ENCODE data around the gene CLDN16. TPM values are rescaled to one million over a fixed set of nuclear protein-coding genes. Genes with fewer than 3 reads are reported as not detected.

The CLDN16 gene
- total RNA-seq, 2 experiments from 2014 or later: not detected

GRCh38 chr3:190368881-190369280, 19.1 kb upstream of the CLDN16 start:
- Mint-ChIP-seq H3K4me1 (no peaks in the 10 kb centered on the region), H3K27me3 (peaks cover 9% of the 10 kb centered on the region), H3K4me3 (no peak overlapping the region), H3K9me3 (no peaks in the 10 kb centered on the region), H3K27ac (no peak overlapping the region), H3K36me3 (no peaks in the 10 kb centered on the region)
- DNase-seq: no peak

- no peaks in the 10 kb centered on the region for H3K4me1 Mint-ChIP-seq
- peaks cover 9% of the 10 kb centered on the region for H3K27me3 Mint-ChIP-seq
- H3K36me3 Mint-ChIP-seq: no peaks in the 10 kb centered on the region
- H3K27ac Mint-ChIP-seq: no peak overlapping the region
- no peak for DNase-seq
- H3K9me3 Mint-ChIP-seq: no peaks in the 10 kb centered on the region
- H3K4me3 Mint-ChIP-seq: no peak overlapping the region
Observed at GRCh38 chr3:190369668-190370295, 18.2 kb upstream of the CLDN16 start.

GRCh38 chr3:190370369-190370768, 17.6 kb upstream of the CLDN16 start:
- Mint-ChIP-seq H3K27ac (no peak overlapping the region), H3K4me3 (no peak overlapping the region), H3K36me3 (no peaks in the 10 kb centered on the region), H3K9me3 (no peaks in the 10 kb centered on the region), H3K27me3 (peaks cover 9% of the 10 kb centered on the region), H3K4me1 (no peaks in the 10 kb centered on the region)
- no peak for DNase-seq

GRCh38 chr3:190371152-190371551, 16.8 kb upstream of the CLDN16 start:
- DNase-seq: no peak
- Mint-ChIP-seq H3K27ac (no peak overlapping the region), H3K4me3 (no peak overlapping the region), H3K36me3 (no peaks in the 10 kb centered on the region), H3K9me3 (no peaks in the 10 kb centered on the region), H3K27me3 (peaks cover 14% of the 10 kb centered on the region), H3K4me1 (no peaks in the 10 kb centered on the region)

DNA sequence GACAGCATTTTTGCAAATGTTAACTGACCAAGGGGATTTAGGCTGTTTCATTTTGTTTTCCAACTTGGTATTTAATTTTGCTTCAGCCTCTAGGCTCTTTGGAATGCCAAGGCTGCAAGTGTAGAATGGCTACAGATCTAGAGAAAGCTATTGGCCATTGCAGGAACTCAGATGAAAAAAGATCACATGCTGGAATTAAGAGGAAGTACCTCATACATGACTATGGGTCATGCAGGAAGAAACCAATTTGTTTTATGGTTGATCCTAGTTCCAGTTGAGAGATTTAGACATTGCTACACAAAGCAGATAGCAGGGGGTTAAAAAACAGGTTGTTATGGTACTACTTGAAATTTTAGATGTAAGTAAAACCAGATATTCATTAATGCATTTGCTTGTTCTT, 12.7 kb upstream of the CLDN16 start:
- no peak overlapping the region for H3K4me3 Mint-ChIP-seq
- no peak for DNase-seq
- peaks cover 23% of the 10 kb centered on the region for H3K27me3 Mint-ChIP-seq
- no peaks in the 10 kb centered on the region for H3K4me1 Mint-ChIP-seq
- H3K36me3 Mint-ChIP-seq: no peaks in the 10 kb centered on the region
- no peaks in the 10 kb centered on the region for H3K9me3 Mint-ChIP-seq
- no peak overlapping the region for H3K27ac Mint-ChIP-seq

GRCh38 chr3:190375671-190376070, 12.3 kb upstream of the CLDN16 start:
- H3K36me3 Mint-ChIP-seq: no peaks in the 10 kb centered on the region
- H3K4me1 Mint-ChIP-seq: no peaks in the 10 kb centered on the region
- peaks cover 26% of the 10 kb centered on the region for H3K27me3 Mint-ChIP-seq

DNA sequence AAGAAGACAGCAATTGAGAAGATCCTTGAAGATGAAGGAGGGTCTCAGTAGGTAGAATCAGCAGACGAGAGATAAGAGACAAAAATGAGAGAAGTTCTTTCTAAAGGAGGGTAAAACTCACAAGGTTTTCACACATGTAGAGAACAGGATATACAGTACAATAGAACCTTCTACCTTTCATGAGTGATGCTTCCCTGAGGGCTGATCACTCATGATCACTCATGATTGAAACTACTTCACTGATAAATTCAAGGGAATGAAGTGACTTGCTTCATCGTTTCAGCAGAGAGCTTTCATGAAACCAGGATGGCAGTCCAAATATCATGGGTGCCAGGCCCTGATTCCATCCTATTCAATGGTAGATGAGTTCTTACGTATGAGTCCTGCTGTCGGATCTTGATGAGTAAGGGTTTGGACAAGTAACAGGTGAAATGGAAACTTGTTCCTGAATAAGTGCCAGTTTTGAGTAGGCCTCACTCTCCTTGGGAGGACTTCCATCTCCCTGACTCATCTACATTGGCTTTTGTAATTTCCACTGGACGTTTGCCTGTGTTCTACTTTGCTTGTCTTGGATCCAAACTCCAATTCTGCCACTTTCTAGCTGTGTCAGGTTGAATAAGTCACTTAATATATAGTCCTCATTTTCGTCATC, 9.6 kb upstream of the CLDN16 start:
- DNase-seq: no peak
- Mint-ChIP-seq H3K36me3 (no peaks in the 10 kb centered on the region), H3K9me3 (no peaks in the 10 kb centered on the region), H3K4me3 (no peak overlapping the region), H3K27ac (no peak overlapping the region), H3K27me3 (peaks cover 17% of the 10 kb centered on the region), H3K4me1 (no peaks in the 10 kb centered on the region)

More at GRCh38 chr3:190375671-190376070, 12.3 kb upstream of the CLDN16 start:
- DNase-seq: no peak
- H3K27ac Mint-ChIP-seq: no peak overlapping the region
- H3K9me3 Mint-ChIP-seq: no peaks in the 10 kb centered on the region
- H3K4me3 Mint-ChIP-seq: no peak overlapping the region

DNA sequence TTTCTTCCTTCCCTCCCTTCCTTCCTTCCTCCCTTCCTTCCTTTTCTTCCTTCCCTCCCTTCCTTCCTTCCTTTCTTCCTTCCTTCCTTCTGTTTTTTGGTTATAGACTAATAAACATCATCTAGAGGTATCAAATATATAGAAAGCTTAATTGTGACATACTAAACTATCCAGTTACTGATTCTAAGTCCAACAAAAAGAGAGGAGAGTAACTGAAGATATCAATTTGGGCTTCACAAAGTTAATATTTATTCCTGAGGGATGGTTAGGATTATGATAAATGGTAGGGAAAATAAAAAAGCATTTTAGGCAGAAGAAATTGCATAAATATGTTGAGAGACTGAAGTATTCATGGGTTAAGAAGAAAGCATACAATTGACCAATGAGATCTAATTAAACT, 7.8 kb upstream of the CLDN16 start:
- peaks cover 17% of the 10 kb centered on the region for H3K27me3 Mint-ChIP-seq
- H3K4me3 Mint-ChIP-seq: no peak overlapping the region
- H3K4me1 Mint-ChIP-seq: no peaks in the 10 kb centered on the region
- H3K36me3 Mint-ChIP-seq: no peaks in the 10 kb centered on the region
- no peak overlapping the region for H3K27ac Mint-ChIP-seq
- no peaks in the 10 kb centered on the region for H3K9me3 Mint-ChIP-seq
- DNase-seq: no peak

GRCh38 chr3:190381441-190381840, 6.5 kb upstream of the CLDN16 start:
- DNase-seq: no peak
- Mint-ChIP-seq H3K27me3 (peaks cover 9% of the 10 kb centered on the region), H3K27ac (no peak overlapping the region), H3K4me1 (no peaks in the 10 kb centered on the region), H3K36me3 (no peaks in the 10 kb centered on the region), H3K4me3 (no peak overlapping the region), H3K9me3 (no peaks in the 10 kb centered on the region)

DNA sequence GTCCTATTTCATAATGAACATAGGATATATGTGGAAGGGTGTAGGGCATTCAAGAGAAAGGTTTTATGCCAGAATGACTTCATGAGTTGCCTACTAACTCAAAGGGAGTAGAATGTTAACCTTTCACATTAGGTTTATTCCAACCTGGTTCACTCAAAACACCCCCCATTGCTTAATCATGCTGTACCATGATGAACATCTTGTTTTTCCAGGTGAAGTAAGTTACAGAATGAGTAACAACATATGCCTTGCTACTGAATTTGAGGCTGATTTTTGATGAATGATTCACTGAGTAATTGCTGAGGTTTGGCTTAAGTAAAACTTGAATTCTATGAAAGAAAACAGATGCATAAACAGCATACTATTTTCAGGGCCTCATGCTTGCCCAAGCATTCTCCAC, 5.9 kb upstream of the CLDN16 start:
- H3K36me3 Mint-ChIP-seq: no peaks in the 10 kb centered on the region
- H3K27me3 Mint-ChIP-seq: peaks cover 5% of the 10 kb centered on the region
- no peak for DNase-seq
- no peaks in the 10 kb centered on the region for H3K9me3 Mint-ChIP-seq
- no peaks in the 10 kb centered on the region for H3K4me1 Mint-ChIP-seq
- H3K4me3 Mint-ChIP-seq: no peak overlapping the region
- H3K27ac Mint-ChIP-seq: no peak overlapping the region

DNA sequence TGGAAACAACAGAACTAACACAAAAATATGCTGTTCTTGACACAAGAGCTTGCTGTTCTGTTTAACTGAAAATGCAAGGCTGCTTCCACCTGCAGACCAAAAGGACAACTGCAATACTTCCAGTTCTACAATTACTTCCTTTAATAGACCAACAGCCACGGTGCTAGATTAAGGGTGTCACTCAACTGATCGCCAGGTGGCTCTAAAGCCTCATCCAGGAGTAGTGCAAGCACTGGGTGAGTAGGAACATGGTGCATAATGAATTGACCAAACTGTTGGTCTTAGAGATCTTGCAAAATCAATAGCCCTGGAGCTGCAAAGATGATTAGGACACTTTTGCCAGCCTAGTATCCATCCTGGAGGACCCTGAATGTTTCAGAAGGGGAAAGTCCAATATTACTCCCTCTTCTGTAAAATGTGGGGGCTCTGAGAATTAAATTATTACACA, 3.6 kb upstream of the CLDN16 start:
- no peaks in the 10 kb centered on the region for H3K36me3 Mint-ChIP-seq
- H3K27ac Mint-ChIP-seq: no peak overlapping the region
- no peaks in the 10 kb centered on the region for H3K9me3 Mint-ChIP-seq
- no peak overlapping the region for H3K4me3 Mint-ChIP-seq
- peak; percentile 8 for DNase-seq
- H3K27me3 Mint-ChIP-seq: peaks cover 5% of the 10 kb centered on the region
- no peaks in the 10 kb centered on the region for H3K4me1 Mint-ChIP-seq

DNA sequence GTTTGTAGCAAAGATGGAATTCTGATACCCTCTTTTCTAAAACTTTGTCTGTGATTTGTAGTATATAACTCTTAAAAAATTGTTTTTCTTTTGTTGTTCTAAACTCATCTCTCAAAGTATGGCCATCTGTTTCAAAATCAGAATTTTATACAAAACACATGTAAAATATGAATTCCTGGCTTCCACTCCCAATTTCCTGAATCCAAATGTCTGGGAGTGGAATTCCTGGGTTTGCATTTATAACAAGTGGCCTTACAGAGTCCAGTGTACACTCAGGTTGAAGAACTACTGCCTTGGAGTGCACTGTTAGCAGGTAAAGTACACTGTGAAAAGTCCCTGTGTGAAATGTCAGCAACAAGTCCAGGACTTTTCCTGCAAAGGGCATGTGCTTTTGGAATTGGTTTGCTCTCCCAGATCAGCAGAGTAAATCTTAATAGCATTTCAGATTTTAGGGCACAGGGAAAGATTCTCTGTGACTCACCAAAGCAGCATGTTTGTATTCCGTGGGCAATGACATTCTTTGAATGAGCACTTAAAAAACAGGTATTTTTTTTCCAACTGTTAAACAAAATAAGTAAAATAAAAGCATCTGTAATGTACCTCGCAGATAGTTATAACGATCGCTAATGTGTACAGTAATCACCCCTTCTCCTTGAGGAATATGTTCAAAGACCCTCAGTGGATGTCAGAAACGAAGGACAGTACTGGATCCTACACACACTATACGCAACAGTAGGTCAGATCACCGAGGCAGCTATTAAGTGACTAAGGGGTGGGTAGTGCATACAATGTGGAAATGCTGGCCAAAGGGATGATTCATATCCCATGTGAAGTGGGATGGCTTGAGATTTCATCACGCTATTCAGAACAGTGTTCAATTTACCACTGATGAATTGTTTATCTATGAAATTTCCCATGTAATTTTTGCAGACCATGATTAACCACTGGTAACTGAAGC, 2.0 kb upstream of the CLDN16 start:
- no peaks in the 10 kb centered on the region for H3K36me3 Mint-ChIP-seq
- no peaks in the 10 kb centered on the region for H3K9me3 Mint-ChIP-seq

GRCh38 chr3:190388703-190389102, 740 bp downstream of the CLDN16 start:
- no peaks in the 10 kb centered on the region for H3K36me3 Mint-ChIP-seq
- H3K4me1 Mint-ChIP-seq: no peaks in the 10 kb centered on the region
- no peak overlapping the region for H3K4me3 Mint-ChIP-seq
- no peaks in the 10 kb centered on the region for H3K9me3 Mint-ChIP-seq
- no peak for DNase-seq
- H3K27me3 Mint-ChIP-seq: no peaks in the 10 kb centered on the region
- H3K27ac Mint-ChIP-seq: no peak overlapping the region

More for the DNA sequence above, 2.0 kb upstream of the CLDN16 start:
- no peak for DNase-seq
- H3K4me1 Mint-ChIP-seq: no peaks in the 10 kb centered on the region
- no peak overlapping the region for H3K4me3 Mint-ChIP-seq
- H3K27ac Mint-ChIP-seq: no peak overlapping the region
- H3K27me3 Mint-ChIP-seq: no peaks in the 10 kb centered on the region

DNA sequence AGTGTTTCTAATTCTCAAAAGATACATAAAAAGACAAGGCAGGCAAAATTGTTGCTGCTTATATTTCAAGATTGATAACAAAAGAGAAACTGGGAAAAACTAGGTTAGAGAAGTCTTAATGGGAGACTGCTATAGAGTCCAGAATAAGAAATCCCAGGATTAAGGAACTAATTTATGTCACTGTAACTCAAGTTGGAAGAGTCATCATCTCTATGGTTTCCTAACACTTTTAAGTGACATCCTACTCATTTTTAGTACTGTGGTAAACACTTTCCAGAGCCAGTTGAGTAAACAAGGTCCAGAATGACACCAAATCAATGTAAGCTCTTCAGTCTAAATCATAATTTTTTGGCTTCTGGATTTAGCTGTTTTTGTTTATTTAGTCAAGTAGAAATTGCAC, 8.0 kb downstream of the CLDN16 start:
- Mint-ChIP-seq H3K4me1 (no peaks in the 10 kb centered on the region), H3K36me3 (no peaks in the 10 kb centered on the region), H3K27ac (no peak overlapping the region), H3K27me3 (no peaks in the 10 kb centered on the region), H3K9me3 (no peaks in the 10 kb centered on the region), H3K4me3 (no peak overlapping the region)
- DNase-seq: no peak

- Mint-ChIP-seq H3K4me1 (no peaks in the 10 kb centered on the region), H3K9me3 (no peaks in the 10 kb centered on the region), H3K27ac (no peak overlapping the region), H3K27me3 (peaks cover 5% of the 10 kb centered on the region), H3K36me3 (no peaks in the 10 kb centered on the region), H3K4me3 (no peak overlapping the region)
- DNase-seq: no peak
Observed at GRCh38 chr3:190397889-190398288, 9.9 kb downstream of the CLDN16 start.
